ENCODE data around the gene CAMK2A.

The CAMK2A gene

DNA sequence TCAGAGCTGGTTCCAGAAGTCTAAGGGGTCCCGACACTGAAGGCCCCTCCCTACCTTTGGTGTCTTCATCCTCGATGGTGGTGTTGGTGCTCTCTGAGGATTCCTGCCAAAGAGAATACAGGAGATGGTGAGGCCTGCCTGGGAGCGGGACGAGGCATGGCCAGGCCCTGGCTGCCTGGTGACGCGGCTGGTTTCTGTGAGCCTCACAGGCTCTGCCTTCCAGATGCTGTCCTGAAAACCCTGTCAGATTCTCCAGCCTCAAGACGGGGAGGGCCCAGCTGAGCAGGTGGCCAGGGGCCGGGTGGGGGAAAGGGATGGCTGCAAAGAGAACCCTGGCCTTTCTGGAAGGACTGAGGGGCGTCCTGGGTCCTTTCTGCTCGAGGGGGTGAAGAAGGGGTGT lies 50.9 kb downstream of the CAMK2A start:
- ChIA-PET CTCF (interaction anchor here (1.1 kb wide), 1 partner anchor 113 kb away, joined by 3 read pairs; no protein-coding TSS in a partner anchor), POLR2A (no interaction called here)
- no peaks in the 10 kb centered on the region for H3K9me3 ChIP-seq (ENCODE audit: control insufficient read depth, insufficient read depth, low read depth, low read length)
- no peaks in the 10 kb centered on the region for H3K36me3 ChIP-seq (ENCODE audit: control insufficient read depth in 2 of 2, insufficient read depth in 1 of 2, low read length in 2 of 2)
- TF ChIP-seq ZNF140 (tag by site-specific recombination; IDR thresholded peaks at IDR 0.05) (no peak), ZNF10 (tag by site-specific recombination; IDR thresholded peaks at IDR 0.05) (no peak), ZNF626 (tag by site-specific recombination; IDR thresholded peaks at IDR 0.05) (no peak)
- TF ChIP-seq, protein P1, sequence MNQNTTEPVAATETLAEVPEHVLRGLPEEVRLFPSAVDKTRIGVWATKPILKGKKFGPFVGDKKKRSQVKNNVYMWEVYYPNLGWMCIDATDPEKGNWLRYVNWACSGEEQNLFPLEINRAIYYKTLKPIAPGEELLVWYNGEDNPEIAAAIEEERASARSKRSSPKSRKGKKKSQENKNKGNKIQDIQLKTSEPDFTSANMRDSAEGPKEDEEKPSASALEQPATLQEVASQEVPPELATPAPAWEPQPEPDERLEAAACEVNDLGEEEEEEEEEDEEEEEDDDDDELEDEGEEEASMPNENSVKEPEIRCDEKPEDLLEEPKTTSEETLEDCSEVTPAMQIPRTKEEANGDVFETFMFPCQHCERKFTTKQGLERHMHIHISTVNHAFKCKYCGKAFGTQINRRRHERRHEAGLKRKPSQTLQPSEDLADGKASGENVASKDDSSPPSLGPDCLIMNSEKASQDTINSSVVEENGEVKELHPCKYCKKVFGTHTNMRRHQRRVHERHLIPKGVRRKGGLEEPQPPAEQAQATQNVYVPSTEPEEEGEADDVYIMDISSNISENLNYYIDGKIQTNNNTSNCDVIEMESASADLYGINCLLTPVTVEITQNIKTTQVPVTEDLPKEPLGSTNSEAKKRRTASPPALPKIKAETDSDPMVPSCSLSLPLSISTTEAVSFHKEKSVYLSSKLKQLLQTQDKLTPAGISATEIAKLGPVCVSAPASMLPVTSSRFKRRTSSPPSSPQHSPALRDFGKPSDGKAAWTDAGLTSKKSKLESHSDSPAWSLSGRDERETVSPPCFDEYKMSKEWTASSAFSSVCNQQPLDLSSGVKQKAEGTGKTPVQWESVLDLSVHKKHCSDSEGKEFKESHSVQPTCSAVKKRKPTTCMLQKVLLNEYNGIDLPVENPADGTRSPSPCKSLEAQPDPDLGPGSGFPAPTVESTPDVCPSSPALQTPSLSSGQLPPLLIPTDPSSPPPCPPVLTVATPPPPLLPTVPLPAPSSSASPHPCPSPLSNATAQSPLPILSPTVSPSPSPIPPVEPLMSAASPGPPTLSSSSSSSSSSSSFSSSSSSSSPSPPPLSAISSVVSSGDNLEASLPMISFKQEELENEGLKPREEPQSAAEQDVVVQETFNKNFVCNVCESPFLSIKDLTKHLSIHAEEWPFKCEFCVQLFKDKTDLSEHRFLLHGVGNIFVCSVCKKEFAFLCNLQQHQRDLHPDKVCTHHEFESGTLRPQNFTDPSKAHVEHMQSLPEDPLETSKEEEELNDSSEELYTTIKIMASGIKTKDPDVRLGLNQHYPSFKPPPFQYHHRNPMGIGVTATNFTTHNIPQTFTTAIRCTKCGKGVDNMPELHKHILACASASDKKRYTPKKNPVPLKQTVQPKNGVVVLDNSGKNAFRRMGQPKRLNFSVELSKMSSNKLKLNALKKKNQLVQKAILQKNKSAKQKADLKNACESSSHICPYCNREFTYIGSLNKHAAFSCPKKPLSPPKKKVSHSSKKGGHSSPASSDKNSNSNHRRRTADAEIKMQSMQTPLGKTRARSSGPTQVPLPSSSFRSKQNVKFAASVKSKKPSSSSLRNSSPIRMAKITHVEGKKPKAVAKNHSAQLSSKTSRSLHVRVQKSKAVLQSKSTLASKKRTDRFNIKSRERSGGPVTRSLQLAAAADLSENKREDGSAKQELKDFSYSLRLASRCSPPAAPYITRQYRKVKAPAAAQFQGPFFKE (tag by site-specific recombination; IDR thresholded peaks at IDR 0.05; ENCODE audit: borderline replicate concordance), result no peak
- TF ChIP-seq, protein P2, sequence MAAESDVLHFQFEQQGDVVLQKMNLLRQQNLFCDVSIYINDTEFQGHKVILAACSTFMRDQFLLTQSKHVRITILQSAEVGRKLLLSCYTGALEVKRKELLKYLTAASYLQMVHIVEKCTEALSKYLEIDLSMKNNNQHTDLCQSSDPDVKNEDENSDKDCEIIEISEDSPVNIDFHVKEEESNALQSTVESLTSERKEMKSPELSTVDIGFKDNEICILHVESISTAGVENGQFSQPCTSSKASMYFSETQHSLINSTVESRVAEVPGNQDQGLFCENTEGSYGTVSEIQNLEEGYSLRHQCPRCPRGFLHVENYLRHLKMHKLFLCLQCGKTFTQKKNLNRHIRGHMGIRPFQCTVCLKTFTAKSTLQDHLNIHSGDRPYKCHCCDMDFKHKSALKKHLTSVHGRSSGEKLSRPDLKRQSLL (tag by site-specific recombination; IDR thresholded peaks at IDR 0.05), result no peak
- TF ChIP-seq, protein P3, sequence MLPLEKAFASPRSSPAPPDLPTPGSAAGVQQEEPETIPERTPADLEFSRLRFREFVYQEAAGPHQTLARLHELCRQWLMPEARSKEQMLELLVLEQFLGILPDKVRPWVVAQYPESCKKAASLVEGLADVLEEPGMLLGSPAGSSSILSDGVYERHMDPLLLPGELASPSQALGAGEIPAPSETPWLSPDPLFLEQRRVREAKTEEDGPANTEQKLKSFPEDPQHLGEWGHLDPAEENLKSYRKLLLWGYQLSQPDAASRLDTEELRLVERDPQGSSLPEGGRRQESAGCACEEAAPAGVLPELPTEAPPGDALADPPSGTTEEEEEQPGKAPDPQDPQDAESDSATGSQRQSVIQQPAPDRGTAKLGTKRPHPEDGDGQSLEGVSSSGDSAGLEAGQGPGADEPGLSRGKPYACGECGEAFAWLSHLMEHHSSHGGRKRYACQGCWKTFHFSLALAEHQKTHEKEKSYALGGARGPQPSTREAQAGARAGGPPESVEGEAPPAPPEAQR (tag by site-specific recombination; IDR thresholded peaks at IDR 0.05), result no peak
- H3K27ac ChIP-seq (ENCODE audit: extremely low read depth, low read depth, low read length), result no peak overlapping the region
- H3K4me1 ChIP-seq (ENCODE audit: control insufficient read depth, insufficient read depth, low read length), result no peaks in the 10 kb centered on the region
- no peak overlapping the region for H3K4me3 ChIP-seq (ENCODE audit: low read depth, low read length)

DNA sequence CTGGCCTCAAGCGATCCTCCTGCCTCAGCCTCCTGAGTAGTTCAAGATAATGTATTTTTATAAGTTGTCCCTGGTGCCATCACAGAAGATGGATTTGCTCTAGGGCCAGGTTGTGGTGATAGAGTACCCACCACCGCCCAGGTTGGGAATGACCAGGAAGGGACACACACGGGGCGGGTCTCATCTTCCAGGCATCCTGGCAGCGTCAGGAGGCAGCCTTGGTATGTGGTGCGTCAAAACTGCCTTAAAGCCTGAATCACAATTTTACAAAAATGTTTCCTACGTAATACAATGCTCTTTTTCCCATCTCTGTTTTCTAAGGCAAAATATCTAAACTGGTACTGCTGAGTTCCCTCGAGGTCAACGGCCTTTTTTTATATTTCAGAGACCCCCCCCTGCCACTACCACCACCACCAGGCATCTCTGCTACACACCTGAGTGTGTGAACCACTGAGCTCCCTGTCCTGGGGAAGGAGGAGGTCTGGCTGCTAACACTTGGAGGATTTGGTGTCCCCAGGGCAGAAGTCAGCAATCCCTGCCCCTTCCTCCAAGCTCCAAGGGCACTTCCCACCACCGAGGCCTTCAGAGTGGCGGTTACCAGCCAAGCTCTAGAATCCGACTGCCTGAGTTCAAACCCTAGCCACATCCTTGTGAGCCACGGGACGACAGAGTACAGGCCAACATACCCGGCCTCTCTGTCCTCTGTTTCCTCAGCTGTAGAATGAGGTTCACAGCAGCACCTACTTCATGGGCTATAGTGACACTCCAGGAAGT lies 52.4 kb downstream of the CAMK2A start:
- ChIA-PET CTCF (interaction anchor here (0.5 to 0.9 kb wide), 2 partner anchors 18 to 62 kb away, joined by 3 to 6 read pairs; no protein-coding TSS in a partner anchor), POLR2A (no interaction called here)
- Histone ChIP-seq H3K36me3 (ENCODE audit: control insufficient read depth in 2 of 2, insufficient read depth in 1 of 2, low read length in 2 of 2) (no peaks in the 10 kb centered on the region), H3K4me3 (ENCODE audit: low read depth, low read length) (no peak overlapping the region), H3K4me1 (ENCODE audit: control insufficient read depth, insufficient read depth, low read length) (no peaks in the 10 kb centered on the region), H3K27ac (ENCODE audit: extremely low read depth, low read depth, low read length) (no peak overlapping the region), H3K9me3 (ENCODE audit: control insufficient read depth, insufficient read depth, low read depth, low read length) (no peaks in the 10 kb centered on the region)
- TF ChIP-seq, protein P4, sequence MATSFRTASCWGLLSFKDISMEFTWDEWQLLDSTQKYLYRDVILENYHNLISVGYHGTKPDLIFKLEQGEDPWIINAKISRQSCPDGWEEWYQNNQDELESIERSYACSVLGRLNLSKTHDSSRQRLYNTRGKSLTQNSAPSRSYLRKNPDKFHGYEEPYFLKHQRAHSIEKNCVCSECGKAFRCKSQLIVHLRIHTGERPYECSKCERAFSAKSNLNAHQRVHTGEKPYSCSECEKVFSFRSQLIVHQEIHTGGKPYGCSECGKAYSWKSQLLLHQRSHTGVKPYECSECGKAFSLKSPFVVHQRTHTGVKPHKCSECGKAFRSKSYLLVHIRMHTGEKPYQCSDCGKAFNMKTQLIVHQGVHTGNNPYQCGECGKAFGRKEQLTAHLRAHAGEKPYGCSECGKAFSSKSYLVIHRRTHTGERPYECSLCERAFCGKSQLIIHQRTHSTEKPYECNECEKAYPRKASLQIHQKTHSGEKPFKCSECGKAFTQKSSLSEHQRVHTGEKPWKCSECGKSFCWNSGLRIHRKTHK (tag by site-specific recombination; IDR thresholded peaks at IDR 0.05), result no peak
- no peak for TF ChIP-seq ZNF10 (tag by site-specific recombination; IDR thresholded peaks at IDR 0.05)
- no peak for TF ChIP-seq KLF9 (tag by site-specific recombination; IDR thresholded peaks at IDR 0.05; ENCODE audit: low read depth)
- no peak for TF ChIP-seq TRIM28 (IDR thresholded peaks at IDR 0.05; ENCODE audit: borderline replicate concordance, low read length)
- TF ChIP-seq ZEB2 (tag by site-specific recombination; IDR thresholded peaks at IDR 0.05), result no peak
- TF ChIP-seq SALL2 (tag by site-specific recombination; IDR thresholded peaks at IDR 0.05; ENCODE audit: borderline replicate concordance), result no peak
- TF ChIP-seq ZNF404 (tag by site-specific recombination; IDR thresholded peaks at IDR 0.05), result no peak
- TF ChIP-seq, protein P5, sequence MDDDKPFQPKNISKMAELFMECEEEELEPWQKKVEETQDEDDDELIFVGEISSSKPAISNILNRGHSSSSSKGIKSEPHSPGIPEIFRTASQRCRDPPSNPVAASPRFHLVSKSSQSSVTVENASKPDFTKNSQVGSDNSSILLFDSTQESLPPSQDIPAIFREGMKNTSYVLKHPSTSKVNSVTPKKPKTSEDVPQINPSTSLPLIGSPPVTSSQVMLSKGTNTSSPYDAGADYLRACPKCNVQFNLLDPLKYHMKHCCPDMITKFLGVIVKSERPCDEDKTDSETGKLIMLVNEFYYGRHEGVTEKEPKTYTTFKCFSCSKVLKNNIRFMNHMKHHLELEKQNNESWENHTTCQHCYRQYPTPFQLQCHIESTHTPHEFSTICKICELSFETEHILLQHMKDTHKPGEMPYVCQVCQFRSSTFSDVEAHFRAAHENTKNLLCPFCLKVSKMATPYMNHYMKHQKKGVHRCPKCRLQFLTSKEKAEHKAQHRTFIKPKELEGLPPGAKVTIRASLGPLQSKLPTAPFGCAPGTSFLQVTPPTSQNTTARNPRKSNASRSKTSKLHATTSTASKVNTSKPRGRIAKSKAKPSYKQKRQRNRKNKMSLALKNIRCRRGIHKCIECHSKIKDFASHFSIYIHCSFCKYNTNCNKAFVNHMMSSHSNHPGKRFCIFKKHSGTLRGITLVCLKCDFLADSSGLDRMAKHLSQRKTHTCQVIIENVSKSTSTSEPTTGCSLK (tag by site-specific recombination; IDR thresholded peaks at IDR 0.05), result no peak
- TF ChIP-seq, protein P6, sequence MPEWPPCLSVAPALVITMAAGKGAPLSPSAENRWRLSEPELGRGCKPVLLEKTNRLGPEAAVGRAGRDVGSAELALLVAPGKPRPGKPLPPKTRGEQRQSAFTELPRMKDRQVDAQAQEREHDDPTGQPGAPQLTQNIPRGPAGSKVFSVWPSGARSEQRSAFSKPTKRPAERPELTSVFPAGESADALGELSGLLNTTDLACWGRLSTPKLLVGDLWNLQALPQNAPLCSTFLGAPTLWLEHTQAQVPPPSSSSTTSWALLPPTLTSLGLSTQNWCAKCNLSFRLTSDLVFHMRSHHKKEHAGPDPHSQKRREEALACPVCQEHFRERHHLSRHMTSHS (tag by site-specific recombination; IDR thresholded peaks at IDR 0.05), result no peak
- no peak for TF ChIP-seq MEIS1 (CRISPR knock-in tag; IDR thresholded peaks at IDR 0.05; ENCODE audit: borderline replicate concordance)
- TF ChIP-seq ZNF621 (tag by site-specific recombination; IDR thresholded peaks at IDR 0.05), result no peak
- no peak for TF ChIP-seq ZNF211 (tag by site-specific recombination; IDR thresholded peaks at IDR 0.05; ENCODE audit: low read depth)
- TF ChIP-seq BCL11B (tag by site-specific recombination; IDR thresholded peaks at IDR 0.05; ENCODE audit: low read depth), result no peak
- no peak for TF ChIP-seq ZFP41 (tag by site-specific recombination; IDR thresholded peaks at IDR 0.05; ENCODE audit: borderline replicate concordance)
- TF ChIP-seq ZNF114 (tag by site-specific recombination; IDR thresholded peaks at IDR 0.05), result no peak

Measured in HEK293 (cell line).